Measurements from ENCODE around the gene SRPX2.

DNA sequence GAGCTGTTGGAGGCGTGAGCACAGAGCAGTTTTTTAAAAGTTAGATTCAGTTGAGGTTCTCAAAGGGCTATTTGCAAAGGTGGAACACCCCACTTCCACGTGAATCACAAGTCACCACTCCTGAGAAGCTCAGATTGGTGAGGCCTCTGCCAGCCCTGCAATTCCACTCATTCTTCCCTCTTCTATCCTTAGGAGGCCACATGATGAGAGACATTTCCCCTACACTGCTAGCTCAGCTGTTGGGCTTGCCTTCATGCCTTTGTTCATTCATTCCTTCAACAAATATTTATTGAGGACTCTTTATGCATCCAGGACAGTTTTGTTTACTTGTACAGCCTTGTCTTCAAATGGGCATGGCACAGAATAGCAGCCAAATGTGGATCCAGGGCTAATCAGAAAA, 3.7 kb downstream of the SRPX2 start:
- TF ChIP-seq, protein P1, sequence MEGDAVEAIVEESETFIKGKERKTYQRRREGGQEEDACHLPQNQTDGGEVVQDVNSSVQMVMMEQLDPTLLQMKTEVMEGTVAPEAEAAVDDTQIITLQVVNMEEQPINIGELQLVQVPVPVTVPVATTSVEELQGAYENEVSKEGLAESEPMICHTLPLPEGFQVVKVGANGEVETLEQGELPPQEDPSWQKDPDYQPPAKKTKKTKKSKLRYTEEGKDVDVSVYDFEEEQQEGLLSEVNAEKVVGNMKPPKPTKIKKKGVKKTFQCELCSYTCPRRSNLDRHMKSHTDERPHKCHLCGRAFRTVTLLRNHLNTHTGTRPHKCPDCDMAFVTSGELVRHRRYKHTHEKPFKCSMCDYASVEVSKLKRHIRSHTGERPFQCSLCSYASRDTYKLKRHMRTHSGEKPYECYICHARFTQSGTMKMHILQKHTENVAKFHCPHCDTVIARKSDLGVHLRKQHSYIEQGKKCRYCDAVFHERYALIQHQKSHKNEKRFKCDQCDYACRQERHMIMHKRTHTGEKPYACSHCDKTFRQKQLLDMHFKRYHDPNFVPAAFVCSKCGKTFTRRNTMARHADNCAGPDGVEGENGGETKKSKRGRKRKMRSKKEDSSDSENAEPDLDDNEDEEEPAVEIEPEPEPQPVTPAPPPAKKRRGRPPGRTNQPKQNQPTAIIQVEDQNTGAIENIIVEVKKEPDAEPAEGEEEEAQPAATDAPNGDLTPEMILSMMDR (IDR thresholded peaks at IDR 0.05), result no peak
- no peak for TF ChIP-seq POLR2A (IDR thresholded peaks at IDR 0.05)

All from Peyer's patch (tissue), 4 donors.